Astrocyte (in vitro differentiated cells and primary cell): ENCODE measurements around the gene FNDC3A. TPM values are rescaled to one million over a fixed set of nuclear protein-coding genes. Genes with fewer than 3 reads are reported as not detected.

ENCODE experiments used
- DNase-seq: peaks from one replicate; pipeline ENCODE4 v3.0.0-alpha.2; 2010; ENCODE audit warnings: low read depth
- FAIRE-seq: peaks from 2 replicates; lab custom pipeline; 2011; peaks lifted over from hg19 to GRCh38; lab: Jason Lieb, UNC
- H2AFZ ChIP-seq: 2 replicates; pipeline ENCODE4 v1.6.0; 2012; ENCODE audit warnings: low read depth, low read length, inconsistent platforms
- H3K27ac ChIP-seq: 2 replicates; pipeline ENCODE4 v1.5.1; 2011; ENCODE audit warnings: low read depth, low read length, inconsistent platforms
- H3K27me3 ChIP-seq: 2 replicates; pipeline ENCODE4 v1.6.0; 2011; ENCODE audit warnings: low read length, inconsistent platforms; ENCODE audit not compliant: insufficient read depth
- H3K36me3 ChIP-seq: 2 replicates; pipeline ENCODE4 v1.5.1; 2011; ENCODE audit warnings: low read length, inconsistent platforms; ENCODE audit not compliant: insufficient read depth
- H3K4me1 ChIP-seq: 2 replicates; pipeline ENCODE4 v1.5.1; 2011; ENCODE audit warnings: low read length, inconsistent platforms; ENCODE audit not compliant: insufficient read depth
- H3K4me2 ChIP-seq: 2 replicates; pipeline ENCODE4 v1.6.0; 2012; ENCODE audit warnings: low read length, inconsistent platforms
- H3K4me3 ChIP-seq: 2 replicates; pipeline ENCODE4 v1.5.1; 2011; ENCODE audit warnings: low read depth, mild to moderate bottlenecking, low read length, inconsistent platforms; ENCODE audit not compliant: insufficient read depth
- H3K79me2 ChIP-seq: 2 replicates; pipeline ENCODE4 v1.6.0; 2012; ENCODE audit warnings: mild to moderate bottlenecking, low read length, inconsistent platforms; ENCODE audit not compliant: insufficient read depth
- H3K9ac ChIP-seq: 2 replicates; pipeline ENCODE4 v1.6.0; 2012; ENCODE audit warnings: mild to moderate bottlenecking, low read length, inconsistent platforms
- H3K9me3 ChIP-seq: 2 replicates; pipeline ENCODE4 v1.5.1; 2012; ENCODE audit warnings: low read depth, mild to moderate bottlenecking, low read length, inconsistent platforms; ENCODE audit not compliant: insufficient read depth
- H4K20me1 ChIP-seq: 2 replicates; pipeline ENCODE4 v1.6.0; 2012; ENCODE audit warnings: low read length, inconsistent platforms; ENCODE audit not compliant: insufficient read depth
- H3K27ac Mint-ChIP-seq: one replicate; pipeline ENCODE4 v1.8.0; 2021; ENCODE audit warnings: mild to moderate bottlenecking, mixed read lengths; ENCODE audit not compliant: unreplicated experiment
- H3K27me3 Mint-ChIP-seq: one replicate; pipeline ENCODE4 v1.8.0; 2021; ENCODE audit warnings: low read depth, mixed read lengths; ENCODE audit not compliant: unreplicated experiment
- H3K36me3 Mint-ChIP-seq: one replicate; pipeline ENCODE4 v1.8.0; 2021; ENCODE audit warnings: low read depth, mixed read lengths; ENCODE audit not compliant: unreplicated experiment
- H3K4me1 Mint-ChIP-seq: one replicate; pipeline ENCODE4 v1.8.0; 2021; ENCODE audit warnings: low read depth, mixed read lengths; ENCODE audit not compliant: unreplicated experiment
- H3K4me3 Mint-ChIP-seq: one replicate; pipeline ENCODE4 v1.8.0; 2021; ENCODE audit warnings: mild to moderate bottlenecking, moderate library complexity, mixed read lengths; ENCODE audit not compliant: unreplicated experiment
- H3K9me3 Mint-ChIP-seq: one replicate; pipeline ENCODE4 v1.8.0; 2021; ENCODE audit warnings: mild to moderate bottlenecking, mixed read lengths; ENCODE audit not compliant: unreplicated experiment
- EZH2 ChIP-seq: IDR thresholded peaks from 2 replicates; pipeline ENCODE4 v1.6.1; 2012; ENCODE audit warnings: mild to moderate bottlenecking, low read length, inconsistent platforms; ENCODE audit not compliant: insufficient read depth
- total RNA-seq: library from RNA; stranded (reverse); gene quantifications from 2 replicates; pipeline ENCODE4 v1.2.1, GENCODE V29; 2021
- TF ChIP-seq, protein P1 (sequence below): IDR thresholded peaks from 2 replicates; pipeline ENCODE4 v1.5.1; 2011; ENCODE audit warnings: low read depth, mild to moderate bottlenecking, inconsistent platforms, low read length, moderate library complexity; ENCODE audit not compliant: insufficient read depth

Gene FNDC3A
- total RNA-seq, 1 donor from 2014 or later, result 82.6 TPM

DNA sequence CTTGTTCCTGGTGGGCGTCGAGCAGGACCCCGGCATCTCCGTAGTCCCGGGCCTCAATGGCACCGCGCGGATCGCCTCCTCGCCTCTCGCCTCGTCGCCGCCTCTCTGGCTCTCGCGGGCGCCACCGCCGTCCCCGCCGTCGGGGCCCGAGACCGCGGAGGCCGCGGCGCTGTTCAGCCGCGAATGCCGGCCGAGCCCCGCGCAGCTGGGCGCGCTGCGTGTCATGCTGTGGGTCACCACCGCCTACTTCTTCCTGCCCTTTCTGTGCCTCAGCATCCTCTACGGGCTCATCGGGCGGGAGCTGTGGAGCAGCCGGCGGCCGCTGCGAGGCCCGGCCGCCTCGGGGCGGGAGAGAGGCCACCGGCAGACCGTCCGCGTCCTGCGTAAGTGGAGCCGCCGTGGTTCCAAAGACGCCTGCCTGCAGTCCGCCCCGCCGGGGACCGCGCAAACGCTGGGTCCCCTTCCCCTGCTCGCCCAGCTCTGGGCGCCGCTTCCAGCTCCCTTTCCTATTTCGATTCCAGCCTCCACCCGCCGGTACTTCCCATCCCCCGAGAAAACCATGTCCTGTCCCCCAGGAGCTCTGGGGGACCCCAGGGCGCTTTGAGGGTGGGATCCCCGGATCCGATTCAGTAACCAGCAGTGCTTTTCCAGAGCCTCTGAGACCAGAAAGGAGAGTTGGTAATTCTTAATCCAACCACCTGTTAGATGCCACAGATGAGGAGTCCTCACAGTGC, 245.3 kb downstream of the FNDC3A start:
- peaks cover 13% of the 10 kb centered on the region for H3K36me3 Mint-ChIP-seq
- Histone ChIP-seq H3K4me1 (peaks cover 4% of the 10 kb centered on the region), H3K4me3 (no peak overlapping the region), H2AFZ (peak overlapping the region; percentile 72), H3K27ac (no peak overlapping the region), H3K9me3 (peaks cover 8% of the 10 kb centered on the region), H4K20me1 (no peaks in the 10 kb centered on the region), H3K27me3 (peaks cover 82% of the 10 kb centered on the region), H3K36me3 (no peaks in the 10 kb centered on the region), H3K9ac (no peak overlapping the region), H3K4me2 (peak overlapping the region; percentile 75), H3K79me2 (no peaks in the 10 kb centered on the region)
- DNase-seq (no peak), FAIRE-seq (no peak)
- H3K27me3 Mint-ChIP-seq, result peaks cover 81% of the 10 kb centered on the region
- H3K4me3 Mint-ChIP-seq, result peak overlapping the region; percentile 50
- TF ChIP-seq EZH2, result peak; percentile 85
- TF ChIP-seq, protein P1, sequence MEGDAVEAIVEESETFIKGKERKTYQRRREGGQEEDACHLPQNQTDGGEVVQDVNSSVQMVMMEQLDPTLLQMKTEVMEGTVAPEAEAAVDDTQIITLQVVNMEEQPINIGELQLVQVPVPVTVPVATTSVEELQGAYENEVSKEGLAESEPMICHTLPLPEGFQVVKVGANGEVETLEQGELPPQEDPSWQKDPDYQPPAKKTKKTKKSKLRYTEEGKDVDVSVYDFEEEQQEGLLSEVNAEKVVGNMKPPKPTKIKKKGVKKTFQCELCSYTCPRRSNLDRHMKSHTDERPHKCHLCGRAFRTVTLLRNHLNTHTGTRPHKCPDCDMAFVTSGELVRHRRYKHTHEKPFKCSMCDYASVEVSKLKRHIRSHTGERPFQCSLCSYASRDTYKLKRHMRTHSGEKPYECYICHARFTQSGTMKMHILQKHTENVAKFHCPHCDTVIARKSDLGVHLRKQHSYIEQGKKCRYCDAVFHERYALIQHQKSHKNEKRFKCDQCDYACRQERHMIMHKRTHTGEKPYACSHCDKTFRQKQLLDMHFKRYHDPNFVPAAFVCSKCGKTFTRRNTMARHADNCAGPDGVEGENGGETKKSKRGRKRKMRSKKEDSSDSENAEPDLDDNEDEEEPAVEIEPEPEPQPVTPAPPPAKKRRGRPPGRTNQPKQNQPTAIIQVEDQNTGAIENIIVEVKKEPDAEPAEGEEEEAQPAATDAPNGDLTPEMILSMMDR, result no peak
- peaks cover 25% of the 10 kb centered on the region for H3K9me3 Mint-ChIP-seq
- H3K4me1 Mint-ChIP-seq, result no peaks in the 10 kb centered on the region
- no peak overlapping the region for H3K27ac Mint-ChIP-seq

DNA sequence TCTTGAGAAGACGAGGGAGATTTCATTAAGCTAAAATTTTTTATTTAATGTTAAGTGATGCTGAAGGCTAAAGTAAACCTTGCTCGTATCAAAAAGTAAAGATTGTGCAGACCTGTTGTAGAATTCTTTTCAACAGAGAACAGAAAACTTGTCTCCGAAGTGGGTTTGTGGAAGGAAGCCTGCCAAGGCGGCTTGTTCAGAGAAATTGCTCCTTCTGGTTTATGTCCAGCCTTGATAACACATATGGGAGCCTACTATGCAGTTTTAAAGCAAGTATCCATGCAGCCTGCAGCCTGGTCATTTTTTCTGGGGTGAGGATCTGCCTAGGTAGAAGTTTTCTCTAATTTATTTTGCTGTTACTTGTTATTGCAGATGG, 245.9 kb downstream of the FNDC3A start:
- TF ChIP-seq EZH2, result no peak
- TF ChIP-seq, protein P1, result no peak
- Mint-ChIP-seq H3K4me1 (no peaks in the 10 kb centered on the region), H3K4me3 (no peak overlapping the region), H3K9me3 (peaks cover 25% of the 10 kb centered on the region), H3K36me3 (peaks cover 13% of the 10 kb centered on the region), H3K27me3 (peaks cover 77% of the 10 kb centered on the region), H3K27ac (no peak overlapping the region)
- no peak for FAIRE-seq
- peaks cover 82% of the 10 kb centered on the region for H3K27me3 ChIP-seq
- H3K9ac ChIP-seq, result no peak overlapping the region
- DNase-seq, result no peak
- H3K27ac ChIP-seq, result no peak overlapping the region
- no peak overlapping the region for H3K4me3 ChIP-seq
- no peak overlapping the region for H2AFZ ChIP-seq
- peaks cover 4% of the 10 kb centered on the region for H3K4me1 ChIP-seq
- H3K36me3 ChIP-seq, result no peaks in the 10 kb centered on the region
- peaks cover 8% of the 10 kb centered on the region for H3K9me3 ChIP-seq
- H3K79me2 ChIP-seq, result no peaks in the 10 kb centered on the region
- no peaks in the 10 kb centered on the region for H4K20me1 ChIP-seq
- no peak overlapping the region for H3K4me2 ChIP-seq
